Upper lobe of left lung (tissue), 6 donors: ENCODE data around the gene RAB25. TPM values are rescaled to one million over a fixed set of nuclear protein-coding genes. Genes with fewer than 3 reads are reported as not detected.

Experiments
- ATAC-seq, 2 donors: fragments of 200-7000 bp; cut with Tn5 transposase; one replicate each; pipeline ENCODE4 v1.9.1; 2022; ENCODE audit warnings: mild to moderate bottlenecking in 2 of 2, moderate library complexity in 2 of 2; ENCODE audit not compliant: low FRiP score in 2 of 2
- DNase-seq, 2 donors: peaks; one replicate each; pipeline ENCODE4 v3.0.0-alpha.2; 2019 to 2020
- H3K27ac ChIP-seq, 4 donors: fragments of 200-600 bp; sonication (generic); one replicate each; pipeline ENCODE4 v1.5.1; 2016 to 2019
- H3K27me3 ChIP-seq, 4 donors: fragments of 200-600 bp; sonication (generic); one replicate each; pipeline ENCODE4 v1.5.1; 2017 to 2019
- H3K36me3 ChIP-seq, 4 donors: fragments of 200-600 bp; sonication (generic); one replicate each; pipeline ENCODE4 v1.5.1; 2016 to 2019
- H3K4me1 ChIP-seq, 4 donors: fragments of 200-600 bp; sonication (generic); one replicate each; pipeline ENCODE4 v1.5.1; 2018 to 2019
- H3K4me3 ChIP-seq, 4 donors: fragments of 200-600 bp; sonication (generic); one replicate each; pipeline ENCODE4 v1.5.1; 2017 to 2019; ENCODE audit warnings: mild to moderate bottlenecking in 2 of 4, moderate library complexity in 1 of 4
- H3K9me3 ChIP-seq, 4 donors: fragments of 200-600 bp; sonication (generic); one replicate each; pipeline ENCODE4 v1.5.1; 2018 to 2019
- CTCF ChIP-seq, 6 experiments: fragments of 450-650 bp in 4 of 6; fragments of 200-600 bp in 2 of 6; sonication (generic) in 2 of 6; IDR thresholded peaks; one replicate each; pipeline ENCODE4 v1.5.1; 2016 to 2019; ENCODE audit warnings: antibody characterized with exemption in 6 of 6
- EP300 ChIP-seq, 4 donors: sonication (generic); formaldehyde crosslinking; IDR thresholded peaks; one replicate each; pipeline ENCODE4 v1.5.1; 2017; ENCODE audit warnings: antibody characterized with exemption in 4 of 4, control low read depth in 2 of 4
- POLR2A ChIP-seq, 4 donors: fragments of 450-650 bp; IDR thresholded peaks; one replicate each; pipeline ENCODE4 v1.5.1; 2016 to 2017; ENCODE audit warnings: antibody characterized with exemption in 4 of 4, mild to moderate bottlenecking in 2 of 4
- POLR2AphosphoS5 ChIP-seq, 2 donors: sonication (generic); formaldehyde crosslinking; IDR thresholded peaks; one replicate each; pipeline ENCODE4 v1.5.1; 2017; ENCODE audit warnings: antibody characterized with exemption in 2 of 2
- WGBS, 2 donors: methylation state at CpG; one replicate each; pipeline ENCODE4 v1.1.5; 2017 to 2018; 5-methylcytosine and 5-hydroxymethylcytosine counted together
- total RNA-seq, 6 donors: library from RNA; depleted of rRNA in 4 of 6; stranded (reverse); fragments of >200 nt in 4 of 6; gene quantifications; one replicate each; pipeline versions ENCODE4 v1.1.0 to v1.2.1, GENCODE V29; 2016 to 2021
- donor health status: DM: no; HTN: no; CAD: no; lungs with moderate emphysema.
- donor health status: DM: no; HTN: yes; CAD: no; lungs with severe emphysema.

RAB25 gene
- total RNA-seq = 100 to 1,000 TPM in 1 of 6 donors, 10 to 100 TPM in 5; 58.7 to 123 (median 88.9) TPM

GRCh38 chr1:156060937-156061636 is at the start of gene RAB25:
RAB25 (plus strand) TSS chr1:156061160; CDS start chr1:156061401, 241 bp downstream.
- peak in 1 of 2 donors; percentile 89 for DNase-seq
- Histone ChIP-seq H3K27me3 (no peaks in the 10 kb centered on the region), H3K9me3 (no peaks in the 10 kb centered on the region), H3K27ac (peak within 1 kb of the TSS in 3 of 4 donors; percentile 25 to 70 (median 70)), H3K4me1 (peaks cover 0 to 10% (median 4%) of the 10 kb centered on the region in 4 donors), H3K4me3 (peak within 1 kb of the TSS; percentile 9 to 54 (median 44)), H3K36me3 (peaks cover 0 to 15% (median 6%) of the 10 kb centered on the region in 4 donors)
- ATAC-seq = peak; percentile 49 to 90
- TF ChIP-seq POLR2A (IDR thresholded peaks at IDR 0.05) (peak in 2 of 4 donors; percentile 29 to 64), EP300 (IDR thresholded peaks at IDR 0.05) (no peak), POLR2AphosphoS5 (IDR thresholded peaks at IDR 0.05) (peak in 1 of 2 donors; percentile 43)
- 48 to 56% methylated on average over 11 of the region's 11 CpGs for WGBS, 2 donors

GRCh38 chr1:156012051-156012817 is 48.7 kb upstream of the RAB25 start:
- H3K27me3 ChIP-seq = no peaks in the 10 kb centered on the region
- no peaks in the 10 kb centered on the region for H3K9me3 ChIP-seq
- peak overlapping the region in 2 of 4 donors; percentile 12 to 55 for H3K27ac ChIP-seq
- ATAC-seq (peak in 1 of 2 donors; percentile 42), DNase-seq (no peak)
- no peak overlapping the region for H3K4me3 ChIP-seq
- peaks cover 0 to 13% (median 6%) of the 10 kb centered on the region in 4 donors for H3K4me1 ChIP-seq
- TF ChIP-seq EP300 (IDR thresholded peaks at IDR 0.05) (no peak), POLR2AphosphoS5 (IDR thresholded peaks at IDR 0.05) (no peak), POLR2A (IDR thresholded peaks at IDR 0.05) (no peak)
- peaks cover 22 to 92% (median 69%) of the 10 kb centered on the region in 4 donors for H3K36me3 ChIP-seq
- WGBS, 2 donors = 58 to 80% methylated on average over 4 of the region's 4 CpGs

- Histone ChIP-seq H3K4me3 (no peak overlapping the region), H3K9me3 (no peaks in the 10 kb centered on the region), H3K4me1 (peaks cover 10 to 25% (median 16%) of the 10 kb centered on the region in 4 donors), H3K27ac (no peak overlapping the region), H3K36me3 (peaks cover 20 to 96% (median 66%) of the 10 kb centered on the region in 4 donors), H3K27me3 (no peaks in the 10 kb centered on the region)
- no peak for TF ChIP-seq EP300 (IDR thresholded peaks at IDR 0.05)
- TF ChIP-seq POLR2A (IDR thresholded peaks at IDR 0.05) = no peak
- TF ChIP-seq POLR2AphosphoS5 (IDR thresholded peaks at IDR 0.05) = no peak
- TF ChIP-seq CTCF (IDR thresholded peaks at IDR 0.05) = no peak
- WGBS, 2 donors = 81 to 90% methylated on average over 7 of the region's 7 CpGs
- DNase-seq (no peak), ATAC-seq (no peak)
Observed at GRCh38 chr1:156014829-156015228, 46.1 kb upstream of the RAB25 start.

GRCh38 chr1:156019946-156020292 is 41.0 kb upstream of the RAB25 start:
- 26 to 48% methylated on average over 8 of the region's 8 CpGs for WGBS, 2 donors
- no peak for ATAC-seq
- peak overlapping the region; percentile 89 to 91 (median 90) for H3K27ac ChIP-seq
- H3K27me3 ChIP-seq = no peaks in the 10 kb centered on the region
- H3K9me3 ChIP-seq = no peaks in the 10 kb centered on the region
- peak overlapping the region; percentile 46 to 97 (median 70) for H3K4me3 ChIP-seq
- TF ChIP-seq EP300 (IDR thresholded peaks at IDR 0.05) (no peak), POLR2AphosphoS5 (IDR thresholded peaks at IDR 0.05) (no peak), POLR2A (IDR thresholded peaks at IDR 0.05) (no peak), CTCF (IDR thresholded peaks at IDR 0.05) (no peak)
- peaks cover 3 to 46% (median 23%) of the 10 kb centered on the region in 4 donors for H3K36me3 ChIP-seq
- peaks cover 12 to 25% (median 19%) of the 10 kb centered on the region in 4 donors for H3K4me1 ChIP-seq
- no peak for DNase-seq

- Histone ChIP-seq H3K36me3 (peaks cover 3 to 44% (median 20%) of the 10 kb centered on the region in 4 donors), H3K9me3 (no peaks in the 10 kb centered on the region), H3K27me3 (no peaks in the 10 kb centered on the region), H3K4me3 (peak within 1 kb of the TSS; percentile 46 to 97 (median 70)), H3K4me1 (peaks cover 12 to 25% (median 19%) of the 10 kb centered on the region in 4 donors), H3K27ac (peak within 1 kb of the TSS; percentile 89 to 91 (median 90))
- WGBS, 2 donors = 0% methylated on average over 15 to 29 of the region's 45 CpGs
- peak; percentile 95 to 99 for ATAC-seq
- TF ChIP-seq POLR2A (IDR thresholded peaks at IDR 0.05) (peak in 3 of 4 donors; percentile 14 to 70 (median 18)), POLR2AphosphoS5 (IDR thresholded peaks at IDR 0.05) (peak; percentile 90 to 95), CTCF (IDR thresholded peaks at IDR 0.05) (no peak), EP300 (IDR thresholded peaks at IDR 0.05) (peak in 1 of 4 donors; percentile 31)
- peak; percentile 84 to 93 for DNase-seq
Observed at GRCh38 chr1:156020293-156021092, 40.5 kb upstream of the RAB25 start, which contains the start of gene SSR2. SSR2 (minus strand) TSS chr1:156020951; CDS start chr1:156020167, 784 bp downstream.
